H1 (cell line): Measurements from ENCODE around the gene MRPS27. TPM values are rescaled to one million over a fixed set of nuclear protein-coding genes. Genes with fewer than 3 reads are reported as not detected.

Experiments used
- CTCF ChIA-PET: fragments of 300-600 bp; sonication (Branson Sonifier 250); formaldehyde crosslinking; loops from one replicate; lab custom pipeline; 2021; ENCODE audit not compliant: partially characterized antibody; lab: Charles Lee
- POLR2A ChIA-PET: fragments of 300-600 bp; sonication (Branson Sonifier 250); formaldehyde crosslinking; loops from one replicate; lab custom pipeline; 2021; ENCODE audit warnings: inconsistent platforms; ENCODE audit not compliant: partially characterized antibody; lab: Charles Lee
- DNase-seq, 2 experiments: peaks; one replicate each; pipeline versions ENCODE4 v3.0.0 to v3.0.0-alpha.2; 2010 to 2022; ENCODE audit warnings: low spot score in 2 of 2, low read depth in 1 of 2, mixed read lengths in 1 of 2
- FAIRE-seq: peaks from 2 replicates; lab custom pipeline; 2011; peaks lifted over from hg19 to GRCh38; lab: Jason Lieb, UNC
- H2AFZ ChIP-seq: 2 replicates; pipeline ENCODE4 v1.8.1; 2012; ENCODE audit warnings: low read length, inconsistent platforms
- H2AK5ac ChIP-seq: 2 replicates; pipeline ENCODE4 v1.6.1; 2013; ENCODE audit warnings: low read depth, low read length
- H2BK120ac ChIP-seq: replicated peaks from 2 replicates; pipeline ENCODE3; 2013; ENCODE audit warnings: low read depth, low read length, inconsistent platforms
- H2BK12ac ChIP-seq: 2 replicates; pipeline ENCODE4 v1.6.1; 2013; ENCODE audit warnings: low read depth, low read length
- H2BK15ac ChIP-seq: 2 replicates; pipeline ENCODE4 v1.6.1; 2013; ENCODE audit warnings: low read length
- H2BK20ac ChIP-seq: 2 replicates; pipeline ENCODE4 v1.6.1; 2013; ENCODE audit warnings: low read length
- H2BK5ac ChIP-seq: 2 replicates; pipeline ENCODE4 v1.6.1; 2013; ENCODE audit warnings: low read depth, low read length
- H3K14ac ChIP-seq: 2 replicates; pipeline ENCODE4 v1.6.1; 2013; ENCODE audit warnings: inconsistent platforms; ENCODE audit not compliant: insufficient read length
- H3K18ac ChIP-seq: 2 replicates; pipeline ENCODE4 v1.6.1; 2013; ENCODE audit warnings: low read length; ENCODE audit errors: extremely low read depth
- H3K23ac ChIP-seq: 2 replicates; pipeline ENCODE4 v1.6.1; 2013; ENCODE audit warnings: inconsistent platforms; ENCODE audit not compliant: insufficient read length
- H3K23me2 ChIP-seq: 2 replicates; pipeline ENCODE4 v1.6.1; 2013; ENCODE audit warnings: low read depth, low read length
- H3K27ac ChIP-seq: 2 replicates; pipeline ENCODE4 v1.6.1; 2011; ENCODE audit warnings: low read depth, low read length, inconsistent platforms
- H3K27me3 ChIP-seq, 4 experiments: replicated peaks in 1 of 4; 1 replicate in 1 of 4; 2 replicates in 3 of 4; pipeline versions ENCODE4 v1.6.1 to v1.8.1; 2011 to 2013; ENCODE audit warnings: low read length in 3 of 4, mild to moderate bottlenecking in 3 of 4, inconsistent platforms in 2 of 4, mixed read lengths in 2 of 4, moderate library complexity in 1 of 4; ENCODE audit not compliant: control insufficient read depth in 3 of 4, insufficient read depth in 3 of 4; ENCODE audit errors: extremely low read depth in 1 of 4
- H3K36me3 ChIP-seq, 4 experiments: 2 replicates each; pipeline versions ENCODE4 v1.6.1 to v1.8.1; 2011 to 2013; ENCODE audit warnings: mild to moderate bottlenecking in 4 of 4, low read length in 3 of 4, moderate library complexity in 2 of 4, control low read depth in 1 of 4, inconsistent platforms in 1 of 4; ENCODE audit not compliant: insufficient read depth in 4 of 4, control insufficient read depth in 2 of 4
- H3K4ac ChIP-seq: replicated peaks from 2 replicates; pipeline ENCODE3; 2013; ENCODE audit warnings: low read length, low read depth, mixed read lengths, inconsistent platforms; ENCODE audit not compliant: insufficient read length
- H3K4me1 ChIP-seq, 4 experiments: replicated peaks in 1 of 4; 1 replicate in 1 of 4; 2 replicates in 3 of 4; pipeline versions ENCODE4 v1.6.1 to v1.8.1; 2011 to 2013; ENCODE audit warnings: low read length in 3 of 4, inconsistent platforms in 2 of 4, mixed read lengths in 1 of 4; ENCODE audit not compliant: insufficient read depth in 4 of 4, control insufficient read depth in 3 of 4
- H3K4me2 ChIP-seq, 2 experiments: 2 replicates each; pipeline versions ENCODE4 v1.6.1 to v1.8.1; 2011 to 2013; ENCODE audit warnings: low read depth in 2 of 2, low read length in 2 of 2, control low read depth in 1 of 2, inconsistent platforms in 1 of 2, mild to moderate bottlenecking in 1 of 2; ENCODE audit not compliant: insufficient read depth in 1 of 2
- H3K4me3 ChIP-seq, 4 experiments: fragments of 200-600, 300-600 bp in 1 of 4; sonication (generic), shearing (Covaris generic), sonication (Bioruptor Twin) in 1 of 4; 2 replicates each; pipeline versions ENCODE4 v1.5.1 to v1.8.1; 2011 to 2016; ENCODE audit warnings: low read length in 4 of 4, low read depth in 3 of 4, control low read depth in 2 of 4, inconsistent platforms in 2 of 4, mild to moderate bottlenecking in 2 of 4, mixed read lengths in 1 of 4, moderate library complexity in 1 of 4; ENCODE audit not compliant: insufficient read depth in 2 of 4; ENCODE audit errors: extremely low read depth in 1 of 4
- H3K56ac ChIP-seq: replicated peaks from 2 replicates; pipeline ENCODE3; 2013; ENCODE audit warnings: low read depth, mild to moderate bottlenecking, mixed read lengths, low read length, inconsistent platforms; ENCODE audit not compliant: insufficient read length
- H3K79me1 ChIP-seq: 2 replicates; pipeline ENCODE4 v1.6.1; 2013; ENCODE audit warnings: low read depth, low read length, control low read depth
- H3K79me2 ChIP-seq, 2 experiments: 2 replicates each; pipeline versions ENCODE4 v1.6.1 to v1.8.1; 2012 to 2013; ENCODE audit warnings: low read length in 2 of 2, mild to moderate bottlenecking in 2 of 2, inconsistent platforms in 1 of 2; ENCODE audit not compliant: insufficient read depth in 2 of 2, control insufficient read depth in 1 of 2
- H3K9ac ChIP-seq, 4 experiments: replicated peaks in 1 of 4; 1 replicate in 1 of 4; 2 replicates in 3 of 4; pipeline versions ENCODE4 v1.6.1 to v1.8.1; 2011 to 2013; ENCODE audit warnings: low read depth in 3 of 4, low read length in 3 of 4, control low read depth in 2 of 4, mild to moderate bottlenecking in 2 of 4, moderate library complexity in 2 of 4, inconsistent platforms in 1 of 4; ENCODE audit errors: extremely low read depth in 1 of 4
- H3K9me3 ChIP-seq, 2 experiments: 2 replicates each; pipeline versions ENCODE4 v1.6.1 to v1.8.1; 2012 to 2013; ENCODE audit warnings: mild to moderate bottlenecking in 2 of 2, moderate library complexity in 2 of 2, control low read depth in 1 of 2, inconsistent platforms in 1 of 2, low read depth in 1 of 2, low read length in 1 of 2, mixed read lengths in 1 of 2; ENCODE audit not compliant: insufficient read depth in 2 of 2
- H4K20me1 ChIP-seq, 2 experiments: replicated peaks in 1 of 2; 2 replicates each; pipeline versions ENCODE3 to v1.8.1; 2011 to 2013; ENCODE audit warnings: inconsistent platforms in 2 of 2, low read length in 2 of 2, mild to moderate bottlenecking in 1 of 2; ENCODE audit not compliant: insufficient read depth in 2 of 2, control insufficient read depth in 1 of 2
- H4K5ac ChIP-seq: 2 replicates; pipeline ENCODE4 v1.6.1; 2013; ENCODE audit warnings: low read length, low read depth, mixed read lengths, inconsistent platforms; ENCODE audit not compliant: insufficient read length
- H4K8ac ChIP-seq: 2 replicates; pipeline ENCODE4 v1.8.0; 2013; ENCODE audit warnings: mild to moderate bottlenecking, moderate library complexity, low read length, inconsistent platforms; ENCODE audit not compliant: insufficient read depth; ENCODE audit errors: extremely low read depth
- H4K91ac ChIP-seq: replicated peaks from 2 replicates; pipeline ENCODE3; 2013; ENCODE audit warnings: low read length, mixed read lengths, inconsistent platforms; ENCODE audit not compliant: insufficient read length
- CEBPB ChIP-seq: IDR thresholded peaks from 2 replicates; pipeline ENCODE4 v1.6.1; 2012; ENCODE audit warnings: low read depth, low read length
- POLR2AphosphoS5 ChIP-seq: IDR thresholded peaks from 2 replicates; pipeline ENCODE4 v1.6.1; 2011; ENCODE audit warnings: low read depth, low read length
- WGBS, 2 experiments: shearing (Covaris generic) in 1 of 2; methylation state at CpG; one replicate each; pipeline versions ENCODE4 v1.1.6 to v1.1.7; 2013 to 2015; ENCODE audit warnings: low lambda C conversion rate in 2 of 2, mixed read lengths in 2 of 2, inconsistent platforms in 1 of 2, low coverage in 1 of 2, missing lambda C conversion rate in 1 of 2; ENCODE audit not compliant: insufficient replicate concordance in 2 of 2, insufficient coverage in 1 of 2, insufficient read length in 1 of 2; ENCODE audit errors: extremely low coverage in 1 of 2, missing lambda C conversion rate in 1 of 2; 5-methylcytosine and 5-hydroxymethylcytosine counted together
- polyA plus RNA-seq, 7 experiments: library from polyadenylated mRNA; depleted of rRNA in 3 of 7; stranded (reverse) in 5 of 7; unstranded in 2 of 7; fragments of >200 nt in 5 of 7; fragments of 200-250 nt in 2 of 7; gene quantifications; 1 replicate in 5 of 7; 2 replicates in 1 of 7; 4 replicates in 1 of 7; pipeline versions ENCODE4 v1.2.1 to v1.2.3, GENCODE V29; 2011 to 2013; ENCODE audit warnings: missing spikeins in 2 of 7, mixed read lengths in 2 of 7
- total RNA-seq: library from RNA; stranded (reverse); fragmentation: NEBNext Ultra II Directional; extraction: Animal tissue kit (Norgen Biotek cat#: 25700); gene quantifications from 2 replicates; pipeline ENCODE4 v1.2.1, GENCODE V29; 2021

The MRPS27 gene
- total and polyA plus RNA-seq, 2 of the 8 experiments (the other 6 are each of a cell fraction or from before 2014, with no cell fraction given) = 93.2 to 102 TPM

- DNase-seq (no peak), FAIRE-seq (no peak)
- POLR2A ChIA-PET = interaction anchor here (1.3 kb wide), 1 partner anchor 38 kb away, joined by 6 read pairs; the partner anchor contains the start of genes MRPS27 and PTCD2
- H4K20me1 ChIP-seq = no peaks in the 10 kb centered on the region
- H2AK5ac ChIP-seq = no peak overlapping the region
- no peaks in the 10 kb centered on the region for H3K9me3 ChIP-seq
- H2BK15ac ChIP-seq = no peak overlapping the region
- H3K4me3 ChIP-seq = no peak overlapping the region
- no peak overlapping the region for H3K18ac ChIP-seq
- H4K91ac ChIP-seq = no peak overlapping the region
- no peak overlapping the region for H3K56ac ChIP-seq
- H2BK20ac ChIP-seq = no peak overlapping the region
- H3K79me1 ChIP-seq = no peaks in the 10 kb centered on the region
- H3K9ac ChIP-seq = no peak overlapping the region
- peaks cover 0 to 4% of the 10 kb centered on the region in 2 experiments; a peak in 2 of 4 replicates for H3K79me2 ChIP-seq
- H3K4me1 ChIP-seq = no peaks in the 10 kb centered on the region
- no peak overlapping the region for H3K23ac ChIP-seq
- no peaks in the 10 kb centered on the region for H3K23me2 ChIP-seq
- no peak overlapping the region for H4K8ac ChIP-seq
- H2BK120ac ChIP-seq = no peak overlapping the region
- no peak overlapping the region for H4K5ac ChIP-seq
- no peak overlapping the region for H3K4me2 ChIP-seq
- H3K4ac ChIP-seq = no peak overlapping the region
- H2AFZ ChIP-seq = no peak overlapping the region
- no peak overlapping the region for H2BK12ac ChIP-seq
- no peak for TF ChIP-seq POLR2AphosphoS5
- 0 out of 2 replicates have a peak, but pooled peaks have one; percentile 24 for TF ChIP-seq CEBPB
- TF ChIP-seq, all 59 proteins: peak for 1
- H3K27ac ChIP-seq = no peak overlapping the region
- 92% methylated on average over 3 of the region's 3 CpGs; no CpG with 5 or more reads in 1 of the 2 experiments for WGBS, 2 experiments
- peaks cover 0 to 7% (median 4%) of the 10 kb centered on the region in 4 experiments; a peak in 3 of 8 replicates for H3K36me3 ChIP-seq
- CTCF ChIA-PET = interaction anchor here (0.7 to 1.8 kb wide), 7 partner anchors 13 to 503 kb away, joined by 3 to 6 read pairs (median 4); no protein-coding TSS in a partner anchor
- H2BK5ac ChIP-seq = no peak overlapping the region
- no peaks in the 10 kb centered on the region for H3K27me3 ChIP-seq
- H3K14ac ChIP-seq = no peak overlapping the region
Observed at GRCh38 chr5:72281764-72282499, 38.1 kb downstream of the MRPS27 start.
